Thoracic aorta (tissue), 2 donors: Measurements from ENCODE around the gene MDM2. TPM values are rescaled to one million over a fixed set of nuclear protein-coding genes. Genes with fewer than 3 reads are reported as not detected.

Experiments
- ATAC-seq: fragments of 150-250 bp; one replicate; pipeline ENCODE4 v1.8.0; 2017; ENCODE audit warnings: low read depth; ENCODE audit not compliant: insufficient number of reproducible peaks, low FRiP score
- DNase-seq: peaks from one replicate; pipeline ENCODE4 v3.0.0-alpha.2; 2020; ENCODE audit warnings: low spot score
- H3K27ac ChIP-seq, 2 donors: fragments of 200-600 bp; sonication (generic); 1 replicate in 1 of 2; 2 replicates in 1 of 2; pipeline ENCODE4 v1.5.1; 2016; ENCODE audit warnings: mild to moderate bottlenecking in 2 of 2, moderate library complexity in 2 of 2
- H3K27me3 ChIP-seq: fragments of 200-600 bp; sonication (generic); replicated peaks from 2 replicates; pipeline ENCODE4 v1.6.0; 2016; ENCODE audit warnings: mild to moderate bottlenecking; ENCODE audit not compliant: insufficient read depth
- H3K36me3 ChIP-seq: fragments of 200-600 bp; sonication (generic); one replicate; pipeline ENCODE4 v1.5.1; 2016
- H3K4me1 ChIP-seq, 2 donors: fragments of 200-600 bp; sonication (generic); 1 replicate in 1 of 2; 2 replicates in 1 of 2; pipeline versions ENCODE4 v1.5.1 to v1.6.0; 2016; ENCODE audit warnings: low read depth in 2 of 2, mild to moderate bottlenecking in 1 of 2; ENCODE audit not compliant: control insufficient read depth in 1 of 2
- H3K4me3 ChIP-seq: fragments of 200-600 bp; sonication (generic); 2 replicates; pipeline ENCODE4 v1.5.1; 2016; ENCODE audit warnings: mild to moderate bottlenecking
- H3K9me3 ChIP-seq: fragments of 200-600 bp; sonication (generic); 2 replicates; pipeline ENCODE4 v1.5.1; 2016
- total RNA-seq, 2 donors: library from RNA; depleted of rRNA; stranded (reverse); fragments of >200 nt; gene quantifications; one replicate each; pipeline versions ENCODE4 v1.1.0 to v1.2.3, GENCODE V29; 2016
- TF ChIP-seq, protein P1 (sequence below): fragments of 200-600 bp; sonication (generic); IDR thresholded peaks from one replicate; pipeline ENCODE4 v1.5.1; 2019; ENCODE audit warnings: antibody characterized with exemption

Gene MDM2
- total RNA-seq, 2 donors from 2014 or later: 62.0 to 101 TPM

DNA sequence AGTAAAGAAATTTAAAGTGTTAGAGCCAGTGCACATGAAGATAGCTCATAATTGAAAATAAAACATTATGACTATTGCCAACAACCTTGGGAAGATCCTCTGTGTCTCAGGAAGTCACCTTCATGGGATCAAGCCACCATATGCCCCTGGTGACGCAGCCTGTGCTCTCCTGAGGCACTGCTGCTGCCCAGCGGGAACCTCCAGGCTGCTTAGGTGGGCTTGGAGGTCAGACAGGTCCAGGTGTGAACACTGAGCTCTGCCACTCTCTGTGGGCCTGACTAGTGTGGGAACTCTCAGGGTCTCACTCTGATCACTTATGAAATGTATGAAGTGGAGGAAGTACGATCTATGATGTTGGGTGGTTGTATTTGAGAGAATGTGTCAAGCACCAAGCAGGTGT lies 45.3 kb upstream of the MDM2 start:
- no peak for ATAC-seq

DNA sequence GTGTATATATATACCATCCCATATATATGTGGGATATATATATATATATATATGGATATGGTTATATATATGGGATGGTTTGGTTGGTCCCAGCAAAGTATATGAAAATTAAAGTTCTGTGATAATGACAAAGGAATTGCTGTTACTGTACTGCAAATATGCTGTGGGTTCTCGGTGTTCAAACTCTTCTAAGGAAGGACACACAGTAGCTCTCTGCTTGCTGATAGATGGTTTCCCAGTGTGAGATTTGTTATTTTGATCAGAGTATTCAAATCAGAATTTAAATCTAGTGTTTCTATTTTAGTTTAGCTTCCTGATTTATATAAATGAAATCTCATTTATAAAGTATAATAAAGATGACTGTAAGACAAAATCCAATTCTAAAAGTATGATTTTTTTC lies 42.3 kb upstream of the MDM2 start:
- TF ChIP-seq, protein P1, sequence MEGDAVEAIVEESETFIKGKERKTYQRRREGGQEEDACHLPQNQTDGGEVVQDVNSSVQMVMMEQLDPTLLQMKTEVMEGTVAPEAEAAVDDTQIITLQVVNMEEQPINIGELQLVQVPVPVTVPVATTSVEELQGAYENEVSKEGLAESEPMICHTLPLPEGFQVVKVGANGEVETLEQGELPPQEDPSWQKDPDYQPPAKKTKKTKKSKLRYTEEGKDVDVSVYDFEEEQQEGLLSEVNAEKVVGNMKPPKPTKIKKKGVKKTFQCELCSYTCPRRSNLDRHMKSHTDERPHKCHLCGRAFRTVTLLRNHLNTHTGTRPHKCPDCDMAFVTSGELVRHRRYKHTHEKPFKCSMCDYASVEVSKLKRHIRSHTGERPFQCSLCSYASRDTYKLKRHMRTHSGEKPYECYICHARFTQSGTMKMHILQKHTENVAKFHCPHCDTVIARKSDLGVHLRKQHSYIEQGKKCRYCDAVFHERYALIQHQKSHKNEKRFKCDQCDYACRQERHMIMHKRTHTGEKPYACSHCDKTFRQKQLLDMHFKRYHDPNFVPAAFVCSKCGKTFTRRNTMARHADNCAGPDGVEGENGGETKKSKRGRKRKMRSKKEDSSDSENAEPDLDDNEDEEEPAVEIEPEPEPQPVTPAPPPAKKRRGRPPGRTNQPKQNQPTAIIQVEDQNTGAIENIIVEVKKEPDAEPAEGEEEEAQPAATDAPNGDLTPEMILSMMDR: no peak
- no peaks in the 10 kb centered on the region for H3K4me1 ChIP-seq
- ATAC-seq (no peak), DNase-seq (no peak)
- H3K27ac ChIP-seq: no peak overlapping the region
- H3K27me3 ChIP-seq: no peaks in the 10 kb centered on the region
- H3K4me3 ChIP-seq: no peak overlapping the region
- H3K36me3 ChIP-seq: peaks cover 15% of the 10 kb centered on the region
- H3K9me3 ChIP-seq: no peaks in the 10 kb centered on the region

More for the DNA sequence above, 45.3 kb upstream of the MDM2 start:
- no peak overlapping the region for H3K27ac ChIP-seq
- DNase-seq: no peak
- no peaks in the 10 kb centered on the region for H3K4me1 ChIP-seq
- H3K27me3 ChIP-seq: no peaks in the 10 kb centered on the region
- H3K4me3 ChIP-seq: no peak overlapping the region
- H3K9me3 ChIP-seq: no peaks in the 10 kb centered on the region
- H3K36me3 ChIP-seq: peaks cover 15% of the 10 kb centered on the region
- TF ChIP-seq, protein P1: no peak

DNA sequence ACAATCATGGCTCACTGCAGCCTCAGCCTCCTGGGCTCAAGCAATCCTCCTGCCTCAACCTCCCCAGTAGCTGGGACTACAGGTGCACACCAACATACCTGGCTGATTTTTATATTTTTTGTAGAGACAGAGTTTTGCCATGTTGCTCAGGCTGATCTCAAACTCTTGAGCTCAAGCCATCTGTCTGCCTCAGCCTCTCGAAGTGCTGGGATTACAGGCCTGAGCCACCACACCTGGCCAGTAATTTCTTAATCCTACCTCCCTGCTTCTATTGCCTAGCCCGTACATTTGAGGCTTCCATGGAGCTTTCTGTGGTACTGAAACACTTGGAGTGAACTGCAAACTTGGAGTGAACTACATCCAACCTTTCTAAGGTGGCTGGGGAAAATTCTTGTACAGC lies 41.3 kb upstream of the MDM2 start:
- no peak for DNase-seq
- no peaks in the 10 kb centered on the region for H3K27me3 ChIP-seq
- H3K36me3 ChIP-seq: peaks cover 15% of the 10 kb centered on the region
- no peak for ATAC-seq
- H3K27ac ChIP-seq: no peak overlapping the region
- H3K4me3 ChIP-seq: no peak overlapping the region
- H3K9me3 ChIP-seq: no peaks in the 10 kb centered on the region
- TF ChIP-seq, protein P1: no peak
- H3K4me1 ChIP-seq: no peaks in the 10 kb centered on the region

DNA sequence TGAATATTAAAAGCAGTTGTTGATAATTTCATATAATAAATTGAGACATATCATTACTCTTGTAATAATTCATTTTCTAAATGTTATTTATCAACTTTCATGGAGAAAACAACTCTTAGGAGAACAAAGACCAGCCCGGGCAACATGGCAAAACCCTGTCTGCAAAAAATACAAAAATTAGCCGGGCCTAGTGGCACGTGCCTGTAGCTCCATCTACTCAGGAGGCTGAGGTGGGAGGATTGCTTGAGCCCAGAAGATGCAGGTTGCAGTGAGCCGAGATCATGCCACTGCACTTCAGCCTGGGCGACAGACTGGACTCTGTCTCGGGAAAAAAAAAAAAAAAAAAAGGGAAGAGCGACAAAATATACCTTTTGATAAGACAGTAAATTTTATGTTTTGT lies 40.8 kb upstream of the MDM2 start:
- H3K9me3 ChIP-seq: no peaks in the 10 kb centered on the region
- H3K27me3 ChIP-seq: no peaks in the 10 kb centered on the region
- no peak for DNase-seq
- ATAC-seq: no peak
- H3K4me3 ChIP-seq: no peak overlapping the region
- TF ChIP-seq, protein P1: no peak
- no peak overlapping the region for H3K27ac ChIP-seq
- peaks cover 11% of the 10 kb centered on the region for H3K36me3 ChIP-seq
- H3K4me1 ChIP-seq: no peaks in the 10 kb centered on the region

DNA sequence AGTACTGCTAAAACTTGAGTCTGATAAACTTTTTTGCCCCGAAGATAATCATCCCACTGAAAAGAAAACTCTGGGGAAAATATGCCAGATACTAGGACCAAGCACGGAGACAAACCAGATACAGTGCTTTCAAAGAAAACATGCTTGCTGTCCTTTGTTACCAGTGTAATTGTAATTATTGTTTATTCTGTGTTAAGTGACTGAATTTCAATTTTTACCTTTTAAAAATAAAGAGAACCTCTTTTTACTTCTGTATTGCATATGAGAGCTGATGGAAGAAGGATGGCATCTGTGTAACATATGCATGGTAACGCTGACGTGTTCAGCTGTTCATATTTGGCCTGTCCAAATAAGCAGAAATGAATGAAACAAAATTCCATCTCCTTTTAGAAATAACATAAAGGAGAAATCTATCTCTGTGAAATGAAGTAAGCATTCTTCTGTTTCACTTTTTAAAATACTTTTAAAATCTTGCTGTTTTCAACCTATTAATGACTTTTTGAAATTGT lies 39.5 kb upstream of the MDM2 start:
- no peak for ATAC-seq
- Histone ChIP-seq H3K4me3 (no peak overlapping the region), H3K27me3 (no peaks in the 10 kb centered on the region), H3K9me3 (no peaks in the 10 kb centered on the region), H3K27ac (no peak overlapping the region), H3K36me3 (peaks cover 4% of the 10 kb centered on the region), H3K4me1 (no peaks in the 10 kb centered on the region)
- no peak for DNase-seq
- TF ChIP-seq, protein P1: no peak
